SK-N-MC (cell line): ENCODE measurements around the gene TMEM170A.

Source experiments
- FOXP2 ChIP-seq: optimal IDR thresholded peaks from 2 replicates; pipeline ENCODE3; 2011; ENCODE audit warnings: mild to moderate bottlenecking, moderate library complexity; ENCODE audit not compliant: insufficient read depth; ENCODE audit errors: extremely low read length, control extremely low read depth
- POLR2AphosphoS5 ChIP-seq: IDR thresholded peaks from 2 replicates; pipeline ENCODE4 v1.6.1; 2012; ENCODE audit warnings: mild to moderate bottlenecking, low read depth, low read length, borderline replicate concordance

GRCh38 chr16:75497558-75497957 lies 33.1 kb upstream of the TMEM170A start:
- TF ChIP-seq POLR2AphosphoS5 = no peak
- no peak for TF ChIP-seq FOXP2
